Measurements from ENCODE around the gene ELP4. TPM values are rescaled to one million over a fixed set of nuclear protein-coding genes. Genes with fewer than 3 reads are reported as not detected.

The ELP4 gene
- total RNA-seq, 1 experiment from 2014 or later, result 21.4 TPM

DNA sequence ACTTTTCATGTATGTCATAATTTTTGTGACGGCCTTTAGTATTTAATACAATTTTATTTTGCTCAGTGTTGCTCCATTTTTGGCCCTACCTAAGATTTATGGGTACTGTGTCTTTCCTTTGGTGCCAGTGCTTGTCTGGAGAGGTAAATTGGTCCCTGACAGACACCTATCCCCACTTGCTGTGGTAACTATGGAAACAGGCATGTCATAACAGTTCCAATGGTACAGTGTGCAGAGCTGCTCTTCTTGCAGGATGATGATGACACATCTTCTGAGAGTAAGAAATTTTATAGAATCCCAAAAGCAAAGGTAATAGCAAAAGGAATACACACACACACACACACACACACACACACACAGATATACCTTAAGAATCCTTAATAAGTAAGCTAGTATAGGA lies 118.5 kb downstream of the ELP4 start:
- ChIA-PET RAD21 (ENCODE audit: low non-redundant PET in 1 of 2, low total read pairs in 2 of 2, uncharacterized antibody in 2 of 2, unreplicated experiment in 2 of 2) (no interaction called here), CTCF (interaction anchor here (4.3 kb wide), 1 partner anchor 13 kb away, joined by 24 read pairs; no protein-coding TSS in a partner anchor), POLR2A (no interaction called here)
- H2AFZ ChIP-seq (ENCODE audit: low read depth, low read length, poor library complexity, severe bottlenecking), result no peak overlapping the region
- no peak overlapping the region for H3K4me3 ChIP-seq (replicated peaks in 1 of 2; ENCODE audit: low read depth in 1 of 2, low read length in 2 of 2)
- BruUV-seq (replicated peaks), result no TSS peak
- H3K9me2 ChIP-seq (ENCODE audit: insufficient read depth), result no peaks in the 10 kb centered on the region
- ATAC-seq (no peak), DNase-seq (ENCODE audit: low read depth, low spot score) (no peak)
- no peak for TF ChIP-seq TCF7L2 (IDR thresholded peaks at IDR 0.05; ENCODE audit: borderline replicate concordance, extremely low read depth, insufficient read depth, insufficient read length)
- no peak for TF ChIP-seq ZFX (IDR thresholded peaks at IDR 0.05)
- TF ChIP-seq ATF3 (IDR thresholded peaks at IDR 0.05), result no peak
- TF ChIP-seq FOSL1 (IDR thresholded peaks at IDR 0.05; ENCODE audit: low read depth), result no peak
- TF ChIP-seq JUND (IDR thresholded peaks at IDR 0.05), result no peak
- TF ChIP-seq POLR2AphosphoS5 (IDR thresholded peaks at IDR 0.05; ENCODE audit: low read depth, low read length), result no peak
- TF ChIP-seq CTCF (IDR thresholded peaks at IDR 0.05 in 2 of 3, conservative IDR thresholded peaks at IDR 0.05 in 1 of 3; ENCODE audit: borderline replicate concordance in 1 of 3, insufficient read depth in 1 of 3, low read depth in 2 of 3, low read length in 2 of 3), result no peak
- TF ChIP-seq, protein P1, sequence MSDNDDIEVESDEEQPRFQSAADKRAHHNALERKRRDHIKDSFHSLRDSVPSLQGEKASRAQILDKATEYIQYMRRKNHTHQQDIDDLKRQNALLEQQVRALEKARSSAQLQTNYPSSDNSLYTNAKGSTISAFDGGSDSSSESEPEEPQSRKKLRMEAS (IDR thresholded peaks at IDR 0.05), result no peak
- TF ChIP-seq ELF1 (IDR thresholded peaks at IDR 0.05; ENCODE audit: borderline replicate concordance, low read depth), result no peak
- TF ChIP-seq CBX3 (IDR thresholded peaks at IDR 0.05; ENCODE audit: low read depth), result no peak
- TF ChIP-seq ZNF274 (IDR thresholded peaks at IDR 0.05; ENCODE audit: low read depth, low read length), result no peak
- no peak for TF ChIP-seq SIN3A (IDR thresholded peaks at IDR 0.05; ENCODE audit: low read depth)
- no peak for TF ChIP-seq YY1 (IDR thresholded peaks at IDR 0.05; ENCODE audit: extremely low read depth, insufficient replicate concordance, low read depth, low read length)
- TF ChIP-seq EGR1 (IDR thresholded peaks at IDR 0.05; ENCODE audit: low read depth), result no peak
- TF ChIP-seq, protein P2, sequence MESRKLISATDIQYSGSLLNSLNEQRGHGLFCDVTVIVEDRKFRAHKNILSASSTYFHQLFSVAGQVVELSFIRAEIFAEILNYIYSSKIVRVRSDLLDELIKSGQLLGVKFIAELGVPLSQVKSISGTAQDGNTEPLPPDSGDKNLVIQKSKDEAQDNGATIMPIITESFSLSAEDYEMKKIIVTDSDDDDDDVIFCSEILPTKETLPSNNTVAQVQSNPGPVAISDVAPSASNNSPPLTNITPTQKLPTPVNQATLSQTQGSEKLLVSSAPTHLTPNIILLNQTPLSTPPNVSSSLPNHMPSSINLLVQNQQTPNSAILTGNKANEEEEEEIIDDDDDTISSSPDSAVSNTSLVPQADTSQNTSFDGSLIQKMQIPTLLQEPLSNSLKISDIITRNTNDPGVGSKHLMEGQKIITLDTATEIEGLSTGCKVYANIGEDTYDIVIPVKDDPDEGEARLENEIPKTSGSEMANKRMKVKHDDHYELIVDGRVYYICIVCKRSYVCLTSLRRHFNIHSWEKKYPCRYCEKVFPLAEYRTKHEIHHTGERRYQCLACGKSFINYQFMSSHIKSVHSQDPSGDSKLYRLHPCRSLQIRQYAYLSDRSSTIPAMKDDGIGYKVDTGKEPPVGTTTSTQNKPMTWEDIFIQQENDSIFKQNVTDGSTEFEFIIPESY (IDR thresholded peaks at IDR 0.05; ENCODE audit: extremely low read depth, insufficient replicate concordance, low read length), result no peak
- no peak for TF ChIP-seq RAD21 (IDR thresholded peaks at IDR 0.05; ENCODE audit: low read depth)
- intact Hi-C loops (cut with micrococcal nuclease), result no loop called here
- no peak overlapping the region for H3K9ac ChIP-seq (ENCODE audit: low read length)
- H3K27me3 ChIP-seq (ENCODE audit: insufficient read depth, low read length), result no peaks in the 10 kb centered on the region
- no peaks in the 10 kb centered on the region for H3K79me2 ChIP-seq (ENCODE audit: insufficient read depth, low read length)
- no peaks in the 10 kb centered on the region for H4K20me1 ChIP-seq (ENCODE audit: insufficient read depth)
- H3K4me1 ChIP-seq (ENCODE audit: control insufficient read depth in 1 of 2, insufficient read depth in 2 of 2, low read length in 2 of 2), result no peaks in the 10 kb centered on the region
- no peak overlapping the region for H3K27ac ChIP-seq (ENCODE audit: low read depth, low read length)
- H3K36me3 ChIP-seq (ENCODE audit: control insufficient read depth in 1 of 2, insufficient read depth in 2 of 2, low read length in 2 of 2), result no peaks in the 10 kb centered on the region
- H3K9me3 ChIP-seq (ENCODE audit: control insufficient read depth in 1 of 2, insufficient read depth in 1 of 2, low read depth in 1 of 2, low read length in 2 of 2), result no peaks in the 10 kb centered on the region
- no peak overlapping the region for H3K4me2 ChIP-seq (ENCODE audit: low read length)

All from HCT116 (cell line).